HG03521 (cell line): ENCODE data around the gene KDM4B.

Experiments
- ATAC-seq: cut with Tn5 transposase; IDR thresholded peaks from one replicate; pipeline ENCODE4 v1.9.1; 2021; ENCODE audit warnings: mild to moderate bottlenecking, moderate library complexity; ENCODE audit not compliant: unreplicated experiment

The KDM4B gene

GRCh38 chr19:5048727-5049553 lies 80.0 kb downstream of the KDM4B start:
- ATAC-seq, result no peak

GRCh38 chr19:5049561-5049960 lies 80.6 kb downstream of the KDM4B start:
- ATAC-seq, result no peak

- ATAC-seq, result no peak
These were observed 81.2 kb downstream of the KDM4B start for GRCh38 chr19:5050067-5050656.

GRCh38 chr19:5050905-5051304 lies 82.0 kb downstream of the KDM4B start:
- ATAC-seq, result no peak

GRCh38 chr19:5051619-5052018 lies 82.7 kb downstream of the KDM4B start:
- no peak for ATAC-seq

- no peak for ATAC-seq
These were observed 83.6 kb downstream of the KDM4B start for GRCh38 chr19:5052515-5052914.

- no peak for ATAC-seq
These were observed 84.1 kb downstream of the KDM4B start for GRCh38 chr19:5052945-5053485.

GRCh38 chr19:5053661-5054060 lies 84.7 kb downstream of the KDM4B start:
- ATAC-seq, result no peak

GRCh38 chr19:5054551-5055456 lies 85.9 kb downstream of the KDM4B start:
- no peak for ATAC-seq

- ATAC-seq, result no peak
These were observed 86.5 kb downstream of the KDM4B start for GRCh38 chr19:5055457-5055776.

GRCh38 chr19:5057860-5058259 lies 88.9 kb downstream of the KDM4B start:
- no peak for ATAC-seq

GRCh38 chr19:5058521-5059212 lies 89.8 kb downstream of the KDM4B start:
- ATAC-seq, result no peak

- no peak for ATAC-seq
These were observed 90.3 kb downstream of the KDM4B start for GRCh38 chr19:5059213-5059574.

- ATAC-seq, result no peak
These were observed 90.9 kb downstream of the KDM4B start for GRCh38 chr19:5059793-5060192.

GRCh38 chr19:5062195-5062594 lies 93.3 kb downstream of the KDM4B start:
- ATAC-seq, result no peak

GRCh38 chr19:5062799-5063198 lies 93.9 kb downstream of the KDM4B start:
- no peak for ATAC-seq

- no peak for ATAC-seq
These were observed 95.1 kb downstream of the KDM4B start for GRCh38 chr19:5063873-5064645.

GRCh38 chr19:5064896-5065295 lies 96.0 kb downstream of the KDM4B start:
- no peak for ATAC-seq

GRCh38 chr19:5065663-5066093 lies 96.8 kb downstream of the KDM4B start:
- ATAC-seq, result no peak

GRCh38 chr19:5066768-5067167 lies 97.9 kb downstream of the KDM4B start:
- ATAC-seq, result no peak
